ENCODE results near the gene NECTIN1.

DNA sequence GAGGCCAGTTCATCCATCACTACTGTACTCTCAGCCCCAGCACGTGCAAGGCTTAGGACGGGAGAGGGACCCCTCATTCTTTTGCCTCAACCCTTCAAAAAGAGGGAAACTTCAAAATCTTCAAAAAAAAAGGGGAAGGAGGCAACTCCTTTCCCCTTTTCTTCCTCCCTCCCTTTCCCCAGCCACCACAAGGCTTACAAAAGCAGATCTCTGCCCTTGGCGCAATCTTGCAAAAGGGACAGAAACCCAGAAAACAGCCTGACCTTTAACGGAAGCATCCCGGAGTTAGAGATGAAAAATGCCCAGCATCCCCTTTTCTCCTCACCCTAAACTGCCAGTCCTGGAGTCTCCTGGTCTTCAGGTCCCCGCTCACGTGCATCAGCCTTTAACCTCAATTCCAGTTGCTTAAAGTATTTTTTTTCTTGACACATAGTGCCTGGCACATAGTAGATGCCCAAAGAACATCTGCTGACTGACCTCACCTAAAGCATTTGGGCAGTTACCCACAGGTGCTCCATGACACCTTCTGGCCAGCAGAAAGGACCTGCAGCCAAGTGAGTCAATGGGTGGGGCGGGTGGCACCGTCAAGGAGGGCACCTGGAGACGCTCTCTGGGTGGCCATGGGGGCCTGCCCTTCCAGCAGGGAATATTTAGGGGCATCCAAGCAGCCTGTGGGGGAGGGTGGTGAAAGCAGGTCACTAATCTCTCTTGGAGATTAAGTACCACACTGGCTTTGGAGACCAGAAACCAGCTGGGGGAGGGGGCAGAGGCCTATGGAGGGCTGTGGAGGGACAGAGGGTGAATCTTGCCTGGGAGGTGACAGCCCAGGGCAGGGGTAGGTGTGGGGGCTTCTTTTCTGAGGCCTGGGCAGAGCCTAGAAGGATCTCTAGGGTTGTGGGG, 16.3 kb downstream of the NECTIN1 start:
- TF ChIP-seq, protein P1, sequence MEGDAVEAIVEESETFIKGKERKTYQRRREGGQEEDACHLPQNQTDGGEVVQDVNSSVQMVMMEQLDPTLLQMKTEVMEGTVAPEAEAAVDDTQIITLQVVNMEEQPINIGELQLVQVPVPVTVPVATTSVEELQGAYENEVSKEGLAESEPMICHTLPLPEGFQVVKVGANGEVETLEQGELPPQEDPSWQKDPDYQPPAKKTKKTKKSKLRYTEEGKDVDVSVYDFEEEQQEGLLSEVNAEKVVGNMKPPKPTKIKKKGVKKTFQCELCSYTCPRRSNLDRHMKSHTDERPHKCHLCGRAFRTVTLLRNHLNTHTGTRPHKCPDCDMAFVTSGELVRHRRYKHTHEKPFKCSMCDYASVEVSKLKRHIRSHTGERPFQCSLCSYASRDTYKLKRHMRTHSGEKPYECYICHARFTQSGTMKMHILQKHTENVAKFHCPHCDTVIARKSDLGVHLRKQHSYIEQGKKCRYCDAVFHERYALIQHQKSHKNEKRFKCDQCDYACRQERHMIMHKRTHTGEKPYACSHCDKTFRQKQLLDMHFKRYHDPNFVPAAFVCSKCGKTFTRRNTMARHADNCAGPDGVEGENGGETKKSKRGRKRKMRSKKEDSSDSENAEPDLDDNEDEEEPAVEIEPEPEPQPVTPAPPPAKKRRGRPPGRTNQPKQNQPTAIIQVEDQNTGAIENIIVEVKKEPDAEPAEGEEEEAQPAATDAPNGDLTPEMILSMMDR (conservative IDR thresholded peaks at IDR 0.05; ENCODE audit: low read length), result no peak
- no peak for TF ChIP-seq EZH2phosphoT487 (IDR thresholded peaks at IDR 0.05; ENCODE audit: borderline replicate concordance, low read depth, low read length)

Measured in OCI-LY7 (cell line).